Neural progenitor cell (in vitro differentiated cells): ENCODE data around the gene MOB1A. TPM values are rescaled to one million over a fixed set of nuclear protein-coding genes. Genes with fewer than 3 reads are reported as not detected.

ENCODE experiments used
- DNase-seq: peaks from one replicate; pipeline ENCODE4 v3.0.0-alpha.2; 2016; ENCODE audit warnings: low spot score
- H2AFZ ChIP-seq: fragments of 200-600 bp; sonication (generic); replicated peaks from 2 replicates; pipeline ENCODE4 v1.6.1; 2016; ENCODE audit warnings: antibody characterized with exemption
- H3F3A ChIP-seq: fragments of 200-600 bp; sonication (generic); 2 replicates; pipeline ENCODE4 v1.6.1; 2016; ENCODE audit warnings: antibody characterized with exemption, low read depth
- H3K27ac ChIP-seq: fragments of 200-600 bp; sonication (generic); 2 replicates; pipeline ENCODE4 v1.5.1; 2016; ENCODE audit warnings: mild to moderate bottlenecking
- H3K27me3 ChIP-seq: fragments of 200-600 bp; sonication (generic); 2 replicates; pipeline ENCODE4 v1.6.1; 2016; ENCODE audit warnings: mild to moderate bottlenecking, moderate library complexity
- H3K36me3 ChIP-seq: fragments of 200-600 bp; sonication (generic); 2 replicates; pipeline ENCODE4 v1.5.1; 2016
- H3K4me1 ChIP-seq: fragments of 200-600 bp; sonication (generic); 2 replicates; pipeline ENCODE4 v1.6.1; 2016; ENCODE audit warnings: mixed run types
- H3K4me2 ChIP-seq: fragments of 200-600 bp; sonication (generic); 2 replicates; pipeline ENCODE4 v1.6.1; 2016
- H3K4me3 ChIP-seq: fragments of 200-600 bp; sonication (generic); 2 replicates; pipeline ENCODE4 v1.5.1; 2016
- H3K79me2 ChIP-seq: fragments of 200-600 bp; sonication (generic); 2 replicates; pipeline ENCODE4 v1.6.1; 2016; ENCODE audit warnings: low read depth
- H3K9ac ChIP-seq: fragments of 200-600 bp; sonication (generic); 2 replicates; pipeline ENCODE4 v1.6.1; 2016
- H3K9me3 ChIP-seq: fragments of 200-600 bp; sonication (generic); 2 replicates; pipeline ENCODE4 v1.5.1; 2016; ENCODE audit warnings: low read depth
- H4K20me1 ChIP-seq: fragments of 200-600 bp; sonication (generic); 2 replicates; pipeline ENCODE4 v1.6.1; 2016; ENCODE audit warnings: low read depth
- H3K27ac Mint-ChIP-seq: 3 replicates; pipeline ENCODE4 v1.8.0; 2021; ENCODE audit warnings: mixed read lengths
- H3K27me3 Mint-ChIP-seq: 2 replicates; pipeline ENCODE4 v1.8.0; 2022; ENCODE audit warnings: low read depth, mild to moderate bottlenecking, inconsistent platforms, moderate library complexity, mixed read lengths; ENCODE audit not compliant: insufficient read depth
- H3K36me3 Mint-ChIP-seq: 3 replicates; pipeline ENCODE4 v1.8.0; 2021; ENCODE audit warnings: mixed read lengths
- H3K4me1 Mint-ChIP-seq: 3 replicates; pipeline ENCODE4 v1.8.0; 2021; ENCODE audit warnings: mixed read lengths
- H3K4me3 Mint-ChIP-seq: 3 replicates; pipeline ENCODE4 v1.8.0; 2021; ENCODE audit warnings: mild to moderate bottlenecking, moderate library complexity, mixed read lengths
- H3K9me3 Mint-ChIP-seq: 3 replicates; pipeline ENCODE4 v1.8.0; 2020; ENCODE audit warnings: mixed read lengths
- EZH2 ChIP-seq: fragments of 200-600 bp; sonication (generic); IDR thresholded peaks from 2 replicates; pipeline ENCODE4 v1.6.1; 2017; ENCODE audit warnings: antibody characterized with exemption, mild to moderate bottlenecking, moderate library complexity
- EZH2phosphoT487 ChIP-seq: fragments of 200-600 bp; sonication (generic); IDR thresholded peaks from 2 replicates; pipeline ENCODE4 v1.6.1; 2017; ENCODE audit warnings: antibody characterized with exemption
- total RNA-seq: library from RNA; depleted of rRNA; stranded (reverse); fragments of >200 nt; gene quantifications from 2 replicates; pipeline ENCODE4 v1.2.3, GENCODE V29; 2015; ENCODE audit warnings: low replicate concordance
- TF ChIP-seq, protein P1 (sequence below): fragments of 200-600 bp; sonication (generic); IDR thresholded peaks from 2 replicates; pipeline ENCODE4 v1.5.1; 2017; ENCODE audit warnings: antibody characterized with exemption, mild to moderate bottlenecking

MOB1A gene
- total RNA-seq, 1 donor from 2014 or later: 163 TPM

DNA sequence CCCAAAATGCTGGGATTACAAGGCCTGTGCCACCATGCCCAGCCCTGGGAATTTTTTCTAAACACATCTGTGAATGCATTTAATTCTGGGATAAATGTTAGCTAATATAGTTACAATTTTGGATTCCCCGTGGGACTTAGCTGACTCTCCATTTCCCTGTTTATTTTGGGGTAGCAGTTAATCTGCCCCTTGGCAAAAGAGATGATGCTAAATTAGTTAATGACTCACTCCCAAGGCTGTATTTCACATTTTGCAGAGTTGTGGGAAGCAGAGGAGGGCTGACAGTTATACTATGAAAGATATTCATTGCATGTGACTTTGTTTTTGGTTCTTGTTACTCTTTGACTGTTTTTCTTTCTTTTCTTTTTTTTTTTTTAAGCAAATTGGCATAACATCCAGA is 22.9 kb upstream of the MOB1A start:
- no peaks in the 10 kb centered on the region for H3K9me3 ChIP-seq
- Mint-ChIP-seq H3K36me3 (peaks cover 8% of the 10 kb centered on the region), H3K4me1 (peaks cover 35% of the 10 kb centered on the region), H3K9me3 (no peaks in the 10 kb centered on the region), H3K27me3 (peaks cover 6% of the 10 kb centered on the region), H3K4me3 (no peak overlapping the region), H3K27ac (no peak overlapping the region)
- peaks cover 68% of the 10 kb centered on the region for H4K20me1 ChIP-seq
- no peak overlapping the region for H3K9ac ChIP-seq
- TF ChIP-seq, protein P1, sequence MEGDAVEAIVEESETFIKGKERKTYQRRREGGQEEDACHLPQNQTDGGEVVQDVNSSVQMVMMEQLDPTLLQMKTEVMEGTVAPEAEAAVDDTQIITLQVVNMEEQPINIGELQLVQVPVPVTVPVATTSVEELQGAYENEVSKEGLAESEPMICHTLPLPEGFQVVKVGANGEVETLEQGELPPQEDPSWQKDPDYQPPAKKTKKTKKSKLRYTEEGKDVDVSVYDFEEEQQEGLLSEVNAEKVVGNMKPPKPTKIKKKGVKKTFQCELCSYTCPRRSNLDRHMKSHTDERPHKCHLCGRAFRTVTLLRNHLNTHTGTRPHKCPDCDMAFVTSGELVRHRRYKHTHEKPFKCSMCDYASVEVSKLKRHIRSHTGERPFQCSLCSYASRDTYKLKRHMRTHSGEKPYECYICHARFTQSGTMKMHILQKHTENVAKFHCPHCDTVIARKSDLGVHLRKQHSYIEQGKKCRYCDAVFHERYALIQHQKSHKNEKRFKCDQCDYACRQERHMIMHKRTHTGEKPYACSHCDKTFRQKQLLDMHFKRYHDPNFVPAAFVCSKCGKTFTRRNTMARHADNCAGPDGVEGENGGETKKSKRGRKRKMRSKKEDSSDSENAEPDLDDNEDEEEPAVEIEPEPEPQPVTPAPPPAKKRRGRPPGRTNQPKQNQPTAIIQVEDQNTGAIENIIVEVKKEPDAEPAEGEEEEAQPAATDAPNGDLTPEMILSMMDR: no peak
- TF ChIP-seq EZH2phosphoT487: no peak
- TF ChIP-seq EZH2: no peak
- H3F3A ChIP-seq: peaks cover 24% of the 10 kb centered on the region
- peaks cover 76% of the 10 kb centered on the region for H3K79me2 ChIP-seq
- no peak for DNase-seq
- no peak overlapping the region for H3K4me2 ChIP-seq
- no peak overlapping the region for H3K4me3 ChIP-seq
- no peaks in the 10 kb centered on the region for H3K36me3 ChIP-seq
- no peak overlapping the region for H2AFZ ChIP-seq
- no peaks in the 10 kb centered on the region for H3K27me3 ChIP-seq
- no peak overlapping the region for H3K27ac ChIP-seq
- peaks cover 17% of the 10 kb centered on the region for H3K4me1 ChIP-seq

DNA sequence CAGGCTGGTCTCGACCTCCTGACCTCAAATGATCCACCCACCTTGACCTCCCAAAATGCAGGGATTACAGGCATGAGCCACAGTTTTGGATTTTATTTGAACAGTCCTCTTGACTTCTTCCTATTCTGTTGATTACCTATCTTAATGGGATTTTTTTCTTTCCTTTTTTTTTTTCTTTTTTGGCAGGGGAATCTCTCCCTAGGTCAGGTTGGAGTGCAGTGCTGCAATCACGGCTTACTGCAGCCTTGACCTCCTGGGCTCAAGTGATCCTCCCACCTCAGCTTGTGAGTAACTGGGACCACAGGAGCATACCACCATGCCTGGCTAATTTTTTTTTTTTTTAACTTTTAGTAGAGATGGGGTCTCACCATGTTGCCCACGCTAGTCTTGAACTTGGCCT is 22.5 kb upstream of the MOB1A start:
- H3F3A ChIP-seq: peaks cover 24% of the 10 kb centered on the region
- no peak for DNase-seq
- Mint-ChIP-seq H3K4me3 (no peak overlapping the region), H3K4me1 (peaks cover 31% of the 10 kb centered on the region), H3K36me3 (peaks cover 7% of the 10 kb centered on the region), H3K27me3 (peaks cover 6% of the 10 kb centered on the region), H3K27ac (no peak overlapping the region), H3K9me3 (no peaks in the 10 kb centered on the region)
- H4K20me1 ChIP-seq: peaks cover 64% of the 10 kb centered on the region
- H3K9me3 ChIP-seq: no peaks in the 10 kb centered on the region
- no peaks in the 10 kb centered on the region for H3K27me3 ChIP-seq
- H3K4me1 ChIP-seq: peaks cover 15% of the 10 kb centered on the region
- no peak overlapping the region for H3K4me2 ChIP-seq
- no peak for TF ChIP-seq EZH2
- TF ChIP-seq EZH2phosphoT487: no peak
- TF ChIP-seq, protein P1: no peak
- no peak overlapping the region for H3K9ac ChIP-seq
- H3K36me3 ChIP-seq: no peaks in the 10 kb centered on the region
- no peak overlapping the region for H3K27ac ChIP-seq
- peaks cover 72% of the 10 kb centered on the region for H3K79me2 ChIP-seq
- no peak overlapping the region for H3K4me3 ChIP-seq
- no peak overlapping the region for H2AFZ ChIP-seq

DNA sequence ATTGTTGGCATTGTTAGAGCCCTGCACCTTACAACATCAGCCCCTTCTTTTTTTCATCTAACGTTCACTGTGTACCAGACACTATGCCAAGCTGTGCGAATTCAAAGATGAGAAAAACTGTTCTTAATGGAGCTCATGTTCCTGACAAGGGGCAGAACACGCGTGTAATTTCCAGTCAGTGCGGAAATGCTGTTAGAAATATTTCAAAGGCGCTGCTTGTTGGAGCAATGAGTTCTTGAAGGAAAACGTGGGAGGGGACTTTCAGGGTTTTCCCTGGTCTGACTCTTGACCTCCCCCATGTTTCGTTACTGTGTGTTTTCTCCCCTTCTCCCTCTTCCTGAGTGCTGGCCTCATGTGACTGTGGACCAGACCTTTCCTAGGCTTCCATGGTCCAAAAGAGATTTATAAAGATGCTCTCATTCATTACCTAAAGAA is 21.2 kb upstream of the MOB1A start:
- peak overlapping the region; percentile 90 for H3K4me2 ChIP-seq
- H3K4me1 ChIP-seq: peaks cover 10% of the 10 kb centered on the region
- Mint-ChIP-seq H3K27me3 (peaks cover 6% of the 10 kb centered on the region), H3K4me3 (peak overlapping the region; percentile 100), H3K9me3 (no peaks in the 10 kb centered on the region), H3K27ac (peak overlapping the region; percentile 34), H3K4me1 (peaks cover 28% of the 10 kb centered on the region), H3K36me3 (peaks cover 6% of the 10 kb centered on the region)
- H4K20me1 ChIP-seq: peaks cover 51% of the 10 kb centered on the region
- peaks cover 24% of the 10 kb centered on the region for H3F3A ChIP-seq
- H3K9me3 ChIP-seq: no peaks in the 10 kb centered on the region
- no peak overlapping the region for H3K27ac ChIP-seq
- no peaks in the 10 kb centered on the region for H3K27me3 ChIP-seq
- H3K4me3 ChIP-seq: peak overlapping the region; percentile 81
- no peak overlapping the region for H3K9ac ChIP-seq
- TF ChIP-seq EZH2 (no peak), EZH2phosphoT487 (no peak)
- TF ChIP-seq, protein P1: no peak
- no peak overlapping the region for H2AFZ ChIP-seq
- H3K79me2 ChIP-seq: peaks cover 59% of the 10 kb centered on the region
- H3K36me3 ChIP-seq: no peaks in the 10 kb centered on the region
- peak; percentile 22 for DNase-seq
